Measurements from ENCODE around the gene ADCYAP1.

DNA sequence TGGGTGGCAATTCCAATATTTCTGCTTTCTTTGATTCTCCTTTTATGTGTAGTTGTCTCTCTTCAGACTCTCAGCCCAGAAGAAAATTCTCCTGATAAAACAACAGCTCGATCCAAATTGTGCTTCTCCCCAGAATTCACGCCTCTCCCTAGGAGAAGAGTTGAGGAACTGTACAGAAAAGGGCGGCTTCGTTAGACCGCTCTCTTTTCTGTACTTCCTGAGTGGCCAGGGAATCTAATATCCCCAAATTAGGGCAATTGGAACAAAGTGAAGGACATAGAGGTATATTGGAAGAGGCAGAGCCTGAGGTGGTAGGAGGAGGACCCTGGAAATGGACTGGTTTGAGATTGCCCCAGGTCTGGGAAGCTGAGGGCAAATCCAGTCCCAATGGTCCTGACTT is 5.6 kb downstream of the ADCYAP1 start:
- TF ChIP-seq EZH2 (IDR thresholded peaks at IDR 0.05; ENCODE audit: low read length) = no peak
- TF ChIP-seq, protein P1, sequence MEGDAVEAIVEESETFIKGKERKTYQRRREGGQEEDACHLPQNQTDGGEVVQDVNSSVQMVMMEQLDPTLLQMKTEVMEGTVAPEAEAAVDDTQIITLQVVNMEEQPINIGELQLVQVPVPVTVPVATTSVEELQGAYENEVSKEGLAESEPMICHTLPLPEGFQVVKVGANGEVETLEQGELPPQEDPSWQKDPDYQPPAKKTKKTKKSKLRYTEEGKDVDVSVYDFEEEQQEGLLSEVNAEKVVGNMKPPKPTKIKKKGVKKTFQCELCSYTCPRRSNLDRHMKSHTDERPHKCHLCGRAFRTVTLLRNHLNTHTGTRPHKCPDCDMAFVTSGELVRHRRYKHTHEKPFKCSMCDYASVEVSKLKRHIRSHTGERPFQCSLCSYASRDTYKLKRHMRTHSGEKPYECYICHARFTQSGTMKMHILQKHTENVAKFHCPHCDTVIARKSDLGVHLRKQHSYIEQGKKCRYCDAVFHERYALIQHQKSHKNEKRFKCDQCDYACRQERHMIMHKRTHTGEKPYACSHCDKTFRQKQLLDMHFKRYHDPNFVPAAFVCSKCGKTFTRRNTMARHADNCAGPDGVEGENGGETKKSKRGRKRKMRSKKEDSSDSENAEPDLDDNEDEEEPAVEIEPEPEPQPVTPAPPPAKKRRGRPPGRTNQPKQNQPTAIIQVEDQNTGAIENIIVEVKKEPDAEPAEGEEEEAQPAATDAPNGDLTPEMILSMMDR (optimal IDR thresholded peaks at IDR 0.05 in 1 of 3, IDR thresholded peaks at IDR 0.05 in 1 of 3, conservative IDR thresholded peaks at IDR 0.05 in 1 of 3; ENCODE audit: extremely low read depth in 1 of 3, insufficient read depth in 2 of 3, low read length in 3 of 3) = no peak

All from keratinocyte (primary cell).